Femur (tissue), 1 donor: ENCODE data around the gene PRDM16.
"Not testable (repeated sequence)": the region's sequence is repeated elsewhere in the genome, so short reads cannot be mapped to it uniquely, and the experiment has no call there.

Experiments
- DNase-seq: peaks from one replicate; pipeline ENCODE4 v3.0.0-alpha.2; 2017

The PRDM16 gene

DNA sequence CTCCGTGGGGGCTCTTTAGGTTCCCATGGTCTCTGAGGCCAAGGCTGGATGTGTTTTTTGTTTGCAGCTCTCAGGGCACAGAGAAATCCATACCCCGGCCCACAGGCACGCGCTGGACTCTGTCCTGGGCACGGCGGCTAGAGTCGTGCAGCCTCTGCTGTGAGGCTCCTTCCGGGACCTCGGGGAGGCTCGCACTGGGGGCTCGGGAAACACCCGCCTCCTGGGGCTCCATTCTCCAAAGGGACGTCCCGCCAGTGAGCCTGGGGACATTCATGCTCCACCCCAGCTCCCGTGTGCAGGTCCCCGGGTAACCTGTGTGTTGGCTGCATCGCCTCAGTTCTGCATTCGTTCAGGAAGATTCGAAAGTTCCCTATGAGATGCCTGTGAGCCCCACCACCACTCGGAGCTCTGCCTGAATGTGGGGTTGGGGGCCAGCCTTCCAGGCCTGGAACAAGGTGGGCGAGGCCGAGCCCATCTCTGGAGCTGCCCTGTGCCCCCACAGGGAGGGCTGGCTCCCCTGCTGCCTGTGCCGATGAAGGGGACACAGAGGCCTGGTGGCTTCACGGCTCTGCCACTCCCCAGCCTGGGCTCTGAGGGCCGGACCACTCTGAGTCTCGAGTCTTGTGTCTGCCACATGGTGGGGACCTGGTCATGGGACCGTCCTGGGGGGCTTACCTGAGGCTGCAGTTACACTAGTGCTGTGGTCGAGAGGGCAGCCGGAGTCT is 203.5 kb downstream of the PRDM16 start:
- no peak for DNase-seq

DNA sequence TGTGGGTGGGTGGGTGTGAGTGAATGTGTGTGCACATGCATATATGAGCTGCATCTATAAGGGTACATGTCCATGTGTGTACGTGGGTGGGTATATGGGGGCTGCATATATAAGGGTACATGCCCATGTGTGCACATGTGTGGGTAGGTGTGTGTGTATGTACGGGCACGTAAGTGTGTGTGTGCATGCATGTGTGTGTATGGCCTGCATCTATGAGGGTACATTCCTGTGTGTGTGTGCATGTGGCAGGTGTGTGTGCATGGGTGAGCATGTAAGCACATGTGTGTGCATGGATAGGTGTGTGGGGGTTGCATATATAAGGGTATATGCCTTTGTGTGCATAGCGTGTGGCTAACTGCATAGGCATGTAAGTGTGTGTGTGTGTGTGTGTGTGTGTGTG is 204.4 kb downstream of the PRDM16 start:
- no peak for DNase-seq

DNA sequence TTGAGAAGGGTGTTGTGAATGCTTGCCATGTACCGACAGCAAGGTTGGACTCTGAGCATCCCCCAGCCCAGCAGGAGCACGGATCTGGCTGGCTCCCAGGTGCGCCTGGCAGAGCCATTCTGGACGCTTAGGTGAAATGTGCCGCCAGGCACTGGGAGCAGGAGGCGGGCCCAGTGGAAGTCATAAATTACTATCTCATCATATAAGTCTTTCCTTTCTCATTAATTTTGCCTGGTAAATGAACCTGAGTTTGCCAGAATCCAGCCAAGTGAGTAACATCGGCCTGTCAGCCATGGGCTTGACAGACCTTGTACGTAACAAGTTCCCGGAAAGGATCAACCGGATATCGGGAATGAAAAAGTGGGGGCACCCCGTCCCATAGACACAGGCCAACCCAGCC is 206.0 kb downstream of the PRDM16 start:
- no peak for DNase-seq

DNA sequence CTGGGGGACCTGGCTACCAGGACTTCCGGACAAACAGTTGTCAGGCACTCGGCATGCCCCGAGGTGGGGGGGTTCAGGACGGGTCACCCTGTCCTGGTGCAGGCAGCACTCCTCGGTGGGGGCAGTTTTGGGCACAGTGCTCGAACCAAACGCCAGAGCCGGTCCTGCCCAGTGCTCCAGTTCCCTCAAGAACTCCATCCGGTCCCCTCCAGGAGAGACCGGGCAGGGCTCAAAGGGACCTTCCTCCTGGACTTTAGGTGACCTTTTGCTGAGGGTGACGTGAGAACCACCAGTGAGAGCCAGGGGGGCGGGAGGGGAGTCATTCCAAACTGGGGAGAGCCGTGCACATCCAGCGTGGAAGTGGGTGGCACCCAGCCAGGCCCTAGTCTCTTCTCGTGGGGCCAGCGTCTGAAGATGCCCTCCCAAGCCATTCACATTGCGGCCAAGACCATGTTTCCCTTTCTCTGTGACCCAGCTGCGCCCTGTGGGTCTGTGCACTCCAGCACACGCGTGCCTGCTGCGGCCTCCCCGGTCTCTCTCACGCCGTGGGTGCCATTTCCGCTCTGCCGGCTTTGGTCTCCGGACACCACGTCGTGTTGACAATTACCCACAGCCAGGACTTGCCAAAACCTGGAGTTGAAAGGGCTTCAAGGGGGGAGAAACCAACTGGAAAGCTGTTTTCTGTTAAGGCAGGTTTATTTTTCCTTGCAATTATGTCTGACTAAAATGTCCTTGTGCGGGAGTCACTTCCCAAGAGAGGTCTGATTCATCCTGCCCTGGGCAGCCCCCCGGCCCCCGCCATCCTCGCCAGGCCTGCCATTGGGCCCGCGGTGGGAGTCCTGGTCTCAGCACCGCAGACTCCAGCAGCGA is 206.7 kb downstream of the PRDM16 start:
- DNase-seq = no peak

DNA sequence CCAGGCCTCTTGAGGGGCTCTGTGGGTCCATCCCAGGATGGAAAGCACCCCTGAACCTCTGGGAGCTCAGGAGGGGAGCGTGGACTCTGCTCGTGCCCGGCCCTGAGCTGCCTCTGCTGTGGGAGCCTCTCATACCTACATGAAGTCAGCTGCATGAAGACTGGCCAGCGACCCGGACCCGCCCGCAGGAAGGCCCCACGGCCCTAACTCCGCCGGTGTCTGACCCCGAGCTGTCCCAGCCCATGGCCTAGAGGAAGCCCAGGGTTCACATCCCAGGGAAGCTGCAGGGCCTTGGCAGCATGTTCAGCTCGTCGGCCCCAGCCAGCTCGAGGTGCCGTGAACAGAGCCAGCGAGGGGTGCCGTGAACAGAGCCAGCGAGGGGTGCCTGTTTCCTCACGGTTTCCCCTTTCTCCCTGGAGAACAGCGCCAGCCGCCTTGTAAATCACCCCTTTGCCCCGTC is 207.4 kb downstream of the PRDM16 start:
- DNase-seq = no peak

DNA sequence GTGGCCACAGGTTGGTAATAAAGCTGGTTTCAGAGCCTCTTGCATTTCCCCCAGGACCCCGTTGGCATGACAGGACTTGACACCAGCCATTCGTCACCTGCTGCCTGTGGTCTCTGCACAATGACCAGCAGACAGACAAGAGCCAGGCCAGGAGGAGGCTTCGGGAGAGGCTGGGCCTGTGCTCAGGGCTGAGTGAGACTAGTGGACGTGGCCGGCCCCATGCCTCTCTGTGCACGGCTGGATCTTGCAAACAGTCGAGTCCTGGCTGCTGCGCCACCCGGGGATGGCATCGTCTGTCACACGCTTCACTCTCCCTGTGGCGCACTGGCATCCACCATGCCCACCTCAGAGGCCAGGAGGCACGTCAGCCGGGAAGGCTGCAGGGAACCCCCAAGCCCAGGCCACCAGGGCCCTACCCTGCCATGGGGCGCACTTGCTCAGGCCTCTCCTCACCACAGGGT is 208.0 kb downstream of the PRDM16 start:
- DNase-seq = no peak

DNA sequence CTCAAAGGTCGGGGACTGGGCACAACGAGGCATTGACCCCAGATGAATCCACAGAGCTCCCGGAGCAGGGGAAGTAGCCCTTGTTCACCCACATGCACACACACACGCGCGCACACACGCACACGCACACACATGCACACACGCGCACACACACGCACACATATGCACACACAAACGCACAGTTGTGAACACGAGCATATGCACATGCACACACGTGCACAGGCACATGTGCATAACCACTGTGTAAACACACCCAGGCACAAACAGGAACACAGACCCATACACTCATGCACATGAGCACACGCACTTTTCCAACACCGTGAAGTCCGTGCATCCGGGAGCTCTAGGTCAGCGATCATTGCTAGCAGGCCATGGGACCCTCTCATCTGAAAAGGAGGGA is 208.6 kb downstream of the PRDM16 start:
- DNase-seq = no peak

DNA sequence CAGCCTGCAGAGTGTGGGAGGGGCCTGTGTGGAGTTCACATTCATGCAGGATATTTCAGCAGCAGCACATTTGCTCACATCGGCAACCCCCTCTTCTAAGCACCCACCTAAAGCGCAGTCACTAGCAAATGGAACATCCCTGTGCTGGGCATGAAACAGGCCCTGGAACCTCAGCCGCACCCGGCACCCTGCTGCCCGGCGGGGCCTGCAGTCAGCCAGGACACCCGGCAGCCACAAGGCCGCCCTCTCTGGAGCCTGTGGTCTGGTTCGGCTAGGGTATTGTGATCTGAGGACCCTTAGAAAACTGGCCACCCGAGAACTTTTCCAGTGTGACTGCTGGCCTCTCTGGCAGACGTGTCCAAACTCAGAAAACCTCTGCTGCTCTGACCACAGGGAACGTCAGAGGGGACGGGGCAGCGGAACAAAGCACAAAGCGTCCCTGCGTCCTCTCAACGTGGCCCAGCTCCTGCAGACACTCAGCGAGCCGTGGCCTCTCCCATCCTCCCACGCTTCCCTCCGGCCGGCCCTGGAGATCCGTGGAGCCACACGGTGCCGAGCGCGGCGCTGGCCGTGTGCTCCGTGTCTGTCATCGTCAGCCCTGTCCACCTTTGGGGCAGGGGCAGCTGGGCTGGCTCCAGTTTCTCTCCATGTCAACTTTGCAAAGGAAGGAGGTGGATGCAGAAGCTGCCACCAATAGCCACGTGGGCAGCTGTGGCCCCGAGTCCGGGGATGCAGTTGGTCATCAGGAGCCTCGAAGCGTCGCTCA is 209.6 kb downstream of the PRDM16 start:
- DNase-seq = no peak

DNA sequence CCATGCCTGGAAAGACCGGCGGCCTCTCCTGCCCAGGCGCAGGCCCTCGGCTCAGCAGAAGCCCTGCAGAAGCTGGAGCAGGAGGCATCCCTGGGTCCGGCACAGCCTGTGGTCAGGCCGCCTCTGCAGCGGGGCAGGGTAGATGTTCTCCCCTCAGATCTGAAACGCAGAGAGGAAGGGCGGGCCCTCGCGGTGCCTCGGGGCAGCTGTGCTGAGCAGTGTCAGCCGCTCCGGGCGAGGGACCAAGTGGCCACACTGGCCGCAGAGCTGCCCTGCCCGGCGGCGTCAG is 210.1 kb downstream of the PRDM16 start:
- DNase-seq = no peak

DNA sequence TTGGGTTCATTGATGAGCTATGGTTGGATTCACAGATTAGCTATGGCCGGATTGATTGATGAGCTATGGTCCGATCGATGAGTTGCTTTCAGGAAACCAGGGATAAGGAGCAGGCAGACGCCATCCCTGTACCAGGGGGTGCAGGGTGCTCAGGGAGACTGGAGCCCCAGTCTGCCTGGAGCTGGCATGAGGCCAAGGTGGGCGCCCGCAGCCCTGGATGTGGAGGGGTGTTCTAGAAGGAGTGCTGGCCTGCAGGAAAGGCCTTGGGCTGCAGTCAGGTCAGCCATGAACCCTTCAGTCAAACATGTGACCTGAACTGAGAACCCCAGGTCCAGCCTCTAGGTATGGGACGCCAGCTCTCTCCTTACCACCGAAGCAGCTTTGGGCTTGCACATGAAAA is 212.7 kb downstream of the PRDM16 start:
- DNase-seq = no peak

DNA sequence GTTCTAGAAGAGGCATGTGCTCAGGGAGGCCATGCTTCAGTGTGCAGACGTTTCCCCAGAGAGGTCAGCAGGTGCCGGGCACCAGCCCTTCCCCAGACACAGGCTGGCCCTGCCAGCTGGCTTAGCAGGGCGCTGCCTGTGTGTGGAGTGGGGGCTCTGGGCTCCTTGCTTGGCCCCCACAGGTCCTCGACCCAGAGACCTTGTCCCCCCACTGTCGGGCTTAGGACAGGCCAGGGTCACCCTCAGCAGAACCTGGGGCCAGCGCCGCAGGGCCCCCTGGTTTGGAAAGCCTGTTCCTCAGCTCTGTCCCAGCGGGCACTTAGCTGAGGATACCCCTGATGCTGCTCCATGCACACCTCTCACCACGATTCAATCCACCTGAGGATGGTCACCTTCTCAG is 213.2 kb downstream of the PRDM16 start:
- no peak for DNase-seq

DNA sequence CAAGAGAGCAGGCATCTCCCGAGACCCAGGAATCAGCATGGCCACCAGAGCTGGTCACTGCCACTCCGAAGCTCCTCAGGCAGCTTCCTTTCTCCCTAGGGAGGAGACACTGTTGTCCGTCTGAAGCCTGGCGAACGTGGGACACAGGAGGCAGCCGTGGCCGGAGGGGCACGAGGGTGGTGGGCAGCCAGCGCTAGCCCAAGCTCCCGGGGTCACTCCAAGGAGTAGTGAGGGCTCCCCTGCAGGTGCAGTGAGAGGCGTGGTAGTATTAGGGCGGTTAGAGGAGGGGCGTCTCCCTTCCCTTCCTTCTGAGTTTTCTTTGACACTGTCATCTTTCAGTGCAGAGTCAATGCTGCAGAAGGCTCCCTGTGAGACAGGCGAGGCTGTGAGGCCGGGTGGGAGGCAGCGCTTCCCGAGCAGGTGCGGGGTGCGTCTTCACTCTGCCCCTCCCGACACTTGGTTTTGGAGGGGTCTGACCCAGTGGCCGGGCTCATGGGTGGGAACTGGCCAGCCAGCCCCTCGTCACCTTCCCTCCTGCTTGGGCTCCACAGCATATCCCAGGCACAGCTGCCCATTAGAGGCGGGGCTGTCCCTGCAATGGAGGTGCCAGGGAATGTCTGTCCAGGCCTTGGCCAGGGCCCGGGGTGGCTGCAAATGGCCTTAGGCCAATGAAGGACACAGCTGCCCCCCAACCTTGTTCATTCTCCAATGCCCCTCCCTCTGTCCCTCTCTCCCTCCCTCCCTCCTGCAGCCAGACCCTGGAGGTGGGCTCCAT is 213.8 kb downstream of the PRDM16 start:
- no peak for DNase-seq

DNA sequence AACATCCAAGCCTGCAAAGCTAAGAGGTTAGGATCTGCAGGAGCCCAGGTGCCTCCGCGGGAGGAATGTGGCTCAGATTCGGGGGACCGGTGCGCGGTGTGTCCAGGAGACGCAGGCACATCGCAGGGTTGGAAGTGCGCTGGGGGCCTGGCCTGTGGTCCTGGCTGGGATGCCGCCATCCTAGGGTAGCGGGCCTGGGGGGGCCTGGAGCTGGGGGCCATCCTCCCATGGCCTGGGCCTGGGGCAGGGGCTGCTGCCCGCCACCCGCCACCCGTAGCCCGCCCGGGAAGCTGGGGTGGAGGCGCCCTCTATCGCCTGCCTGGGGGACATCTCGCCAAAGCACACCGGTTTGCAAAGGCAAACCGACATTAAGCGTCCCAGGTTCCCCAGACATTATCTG is 214.8 kb downstream of the PRDM16 start:
- DNase-seq = peak; percentile 42

DNA sequence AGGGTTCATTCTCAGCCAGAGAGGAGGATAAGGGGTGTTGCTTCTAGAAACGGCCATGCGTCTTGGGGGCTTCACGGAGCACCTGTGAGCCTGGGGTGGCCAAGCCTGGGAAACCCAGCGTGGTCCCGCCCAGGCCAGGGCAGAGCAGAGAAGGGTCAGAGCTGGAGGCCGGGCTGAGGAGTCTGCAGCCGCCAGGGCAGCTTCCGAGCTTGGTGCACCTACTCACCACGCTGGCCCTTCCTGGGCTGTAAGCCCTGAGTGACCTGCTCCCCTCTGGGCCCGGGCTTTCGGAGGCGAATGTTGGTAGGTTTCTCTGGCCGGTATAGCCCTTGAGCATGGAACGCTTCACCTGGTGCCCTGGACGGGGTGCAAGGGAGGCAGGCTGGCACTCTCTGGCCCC is 215.7 kb downstream of the PRDM16 start:
- no peak for DNase-seq

DNA sequence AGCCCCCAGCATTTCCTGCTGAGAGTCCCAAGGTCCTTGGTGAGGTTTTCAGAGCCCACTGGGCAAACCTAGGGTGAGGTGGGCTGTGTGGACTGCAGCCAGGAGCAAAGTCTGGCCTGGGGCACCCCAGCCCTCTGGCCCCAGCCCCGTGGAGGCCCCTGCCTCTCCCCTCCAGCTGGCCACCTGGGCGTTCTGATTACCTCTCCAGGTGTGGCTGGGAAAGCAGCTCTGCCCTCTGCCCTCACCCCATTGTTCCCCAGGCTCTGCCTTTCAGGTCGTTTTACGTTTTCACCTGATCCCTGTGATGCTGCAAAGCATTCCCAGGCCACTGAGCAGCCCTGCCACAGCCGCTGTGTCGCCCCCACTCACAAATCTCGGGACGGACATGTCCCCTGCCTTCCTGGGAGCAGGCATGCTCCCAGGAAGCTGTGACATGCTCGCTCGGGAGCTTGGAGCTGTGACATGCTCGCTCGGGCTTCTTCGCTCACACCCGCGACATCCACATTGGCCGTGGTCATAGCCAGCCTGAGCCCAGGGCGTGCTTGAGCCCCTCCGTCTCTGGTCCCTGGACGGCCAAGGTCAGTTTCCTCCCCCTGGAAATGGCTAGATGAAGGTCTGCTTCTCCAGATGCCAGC is 216.2 kb downstream of the PRDM16 start:
- no peak for DNase-seq

DNA sequence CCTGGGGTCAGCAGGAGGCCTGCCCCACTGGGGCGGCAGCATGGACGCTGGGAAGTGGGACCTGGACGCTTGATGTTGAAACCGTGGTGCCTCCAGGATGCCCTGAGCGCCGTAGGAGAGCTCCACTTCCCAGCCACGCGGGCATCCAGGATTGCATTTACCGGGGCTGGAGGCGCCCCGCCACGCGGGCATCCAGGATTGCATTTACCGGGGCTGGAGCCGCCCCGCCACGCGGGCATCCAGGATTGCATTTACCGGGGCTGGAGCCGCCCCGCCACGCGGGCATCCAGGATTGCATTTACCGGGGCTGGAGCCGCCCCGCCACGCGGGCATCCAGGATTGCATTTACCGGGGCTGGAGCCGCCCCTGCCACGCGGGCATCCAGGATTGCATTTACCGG is 218.1 kb downstream of the PRDM16 start:
- not testable (repeated sequence) for DNase-seq

DNA sequence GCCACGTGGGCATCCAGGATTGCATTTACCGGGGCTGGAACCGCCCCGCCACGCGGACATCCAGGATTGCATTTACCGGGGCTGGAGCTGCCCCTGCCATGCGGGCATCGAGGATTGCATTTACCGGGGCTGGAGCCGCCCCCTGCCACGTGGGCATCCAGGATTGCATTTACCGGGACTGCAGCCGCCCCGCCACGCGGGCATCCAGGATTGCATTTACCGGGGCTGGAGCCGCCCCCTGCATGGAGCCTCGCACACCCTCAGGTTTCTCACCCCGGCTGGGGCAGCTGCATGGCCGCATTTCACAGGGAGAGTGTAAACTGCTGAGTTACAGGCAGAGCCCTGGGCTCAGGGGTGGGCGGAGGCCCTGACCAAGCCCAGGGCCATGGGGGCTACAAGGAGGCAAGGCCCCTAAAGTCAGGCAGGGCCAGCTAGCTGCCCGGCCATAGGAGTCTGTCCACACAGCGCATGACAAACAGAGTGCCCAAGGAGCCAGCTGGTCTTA is 218.7 kb downstream of the PRDM16 start:
- DNase-seq = no peak

DNA sequence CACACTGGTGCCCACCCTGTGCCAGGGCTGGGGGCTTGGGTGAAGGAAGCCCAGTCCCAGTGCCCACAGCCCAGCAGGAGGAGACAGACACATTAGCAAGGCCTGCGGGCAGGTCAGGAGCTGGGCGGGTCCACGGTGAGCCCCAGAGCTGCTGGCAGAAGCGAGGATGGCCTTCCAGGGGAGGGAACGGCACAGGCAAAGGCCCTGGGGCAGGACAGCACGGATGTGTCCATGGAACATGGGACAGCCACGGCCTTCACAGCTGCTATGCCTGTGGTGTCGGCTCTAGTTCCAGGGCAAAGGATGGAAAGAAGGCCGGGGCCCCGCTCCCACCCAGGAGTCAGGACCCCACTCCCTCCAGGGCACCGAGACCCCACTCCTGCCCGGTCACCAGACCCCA is 220.5 kb downstream of the PRDM16 start:
- DNase-seq = no peak

DNA sequence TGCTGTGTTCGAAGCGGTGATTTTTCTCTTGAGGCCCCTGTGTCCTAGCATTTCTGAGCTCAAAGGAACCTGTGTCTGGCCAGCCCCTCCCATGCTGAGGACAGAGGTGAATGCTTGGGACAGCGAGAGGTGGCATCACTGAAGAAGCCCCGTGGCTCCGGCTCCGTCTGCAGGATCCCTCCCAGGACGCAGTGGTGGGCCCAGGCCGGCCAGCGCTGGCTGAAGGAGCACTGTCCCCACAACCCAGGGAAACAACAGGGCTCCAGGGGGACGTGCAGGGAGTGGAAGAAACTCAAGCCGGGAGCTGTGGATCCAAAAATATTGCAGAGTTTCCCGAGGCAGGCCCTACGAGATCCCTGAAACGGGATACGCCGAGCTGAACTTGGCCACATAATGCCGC is 221.4 kb downstream of the PRDM16 start:
- no peak for DNase-seq

DNA sequence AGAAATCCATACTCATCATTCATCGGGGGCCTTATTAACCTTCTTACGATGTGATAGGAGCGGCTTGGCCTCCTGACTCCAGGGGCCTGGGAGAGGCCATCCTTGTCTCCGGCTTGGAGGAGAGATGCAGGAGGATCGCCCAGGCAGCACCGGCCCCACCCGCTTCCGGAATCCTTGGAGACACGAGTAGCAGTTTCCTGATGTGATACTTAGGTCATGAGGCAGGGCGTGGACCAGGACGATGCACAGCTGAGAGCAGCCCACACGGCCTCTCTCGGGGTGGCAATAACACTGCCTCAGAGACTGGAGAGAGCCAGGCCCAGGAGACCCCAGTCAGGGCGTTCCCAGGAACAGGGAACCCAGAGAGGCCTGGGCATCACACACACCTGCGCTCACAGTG is 221.9 kb downstream of the PRDM16 start:
- no peak for DNase-seq

DNA sequence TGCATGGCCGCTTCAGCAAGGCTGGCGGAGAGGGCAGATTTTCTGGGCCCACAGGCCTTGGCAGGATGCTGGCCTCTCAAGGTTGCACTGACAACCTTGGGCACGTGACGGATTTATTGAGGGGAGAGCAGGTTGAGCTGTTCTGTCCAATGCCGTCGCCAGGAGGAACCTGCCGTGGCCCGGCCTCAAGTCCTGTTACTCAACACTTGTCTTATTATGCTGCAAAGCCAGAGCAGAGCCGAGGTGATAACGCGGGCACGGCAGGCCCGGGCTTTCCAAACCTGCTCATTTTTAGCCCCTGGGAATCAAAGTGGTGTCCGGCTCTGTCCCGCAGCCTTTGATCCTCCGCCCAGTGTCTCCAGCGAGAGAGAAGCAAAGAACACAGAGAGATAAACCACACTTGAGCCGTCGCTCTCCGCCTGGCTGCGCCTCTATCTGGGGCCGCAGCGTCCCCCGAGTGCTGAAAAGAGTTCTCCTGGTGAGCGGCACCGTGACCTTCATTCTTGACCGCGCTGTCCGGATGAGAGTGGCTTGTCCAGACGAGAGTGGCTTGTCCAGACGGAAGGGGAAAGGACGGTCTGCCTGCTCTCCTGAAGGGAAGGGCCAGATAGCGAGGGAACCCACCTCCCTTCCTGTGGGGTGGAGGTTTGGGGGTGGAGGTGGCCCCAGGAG is 223.2 kb downstream of the PRDM16 start:
- DNase-seq = no peak
